HG02943 (cell line): ENCODE measurements around the gene LRRC4C.
"Not testable (repeated sequence)": the region's sequence is repeated elsewhere in the genome, so short reads cannot be mapped to it uniquely, and the experiment has no call there.

Source experiments
- ATAC-seq: cut with Tn5 transposase; IDR thresholded peaks from one replicate; pipeline ENCODE4 v1.9.1; 2021; ENCODE audit warnings: mild to moderate bottlenecking, low read depth, moderate library complexity; ENCODE audit not compliant: unreplicated experiment

Gene LRRC4C

GRCh38 chr11:40569947-40570531, 889.4 kb downstream of the LRRC4C start:
- ATAC-seq: no peak

GRCh38 chr11:40567392-40567791, 892.1 kb downstream of the LRRC4C start:
- no peak for ATAC-seq

GRCh38 chr11:40544162-40544561, 915.3 kb downstream of the LRRC4C start:
- ATAC-seq: no peak

- ATAC-seq: no peak
Observed at GRCh38 chr11:40542821-40543220, 916.6 kb downstream of the LRRC4C start.

- ATAC-seq: no peak
Observed at GRCh38 chr11:40537734-40538133, 921.7 kb downstream of the LRRC4C start.

- ATAC-seq: not testable (repeated sequence)
Observed at GRCh38 chr11:40522080-40522479, 937.4 kb downstream of the LRRC4C start.

GRCh38 chr11:40517122-40517521, 942.3 kb downstream of the LRRC4C start:
- ATAC-seq: no peak

- no peak for ATAC-seq
Observed at GRCh38 chr11:40514124-40514523, 945.3 kb downstream of the LRRC4C start.

- ATAC-seq: no peak
Observed at GRCh38 chr11:40513281-40513680, 946.2 kb downstream of the LRRC4C start.

GRCh38 chr11:40508303-40508702, 951.1 kb downstream of the LRRC4C start:
- ATAC-seq: no peak

GRCh38 chr11:40506226-40506625, 953.2 kb downstream of the LRRC4C start:
- no peak for ATAC-seq

GRCh38 chr11:40491341-40491740, 968.1 kb downstream of the LRRC4C start:
- ATAC-seq: no peak

GRCh38 chr11:40467771-40468170, 991.7 kb downstream of the LRRC4C start:
- no peak for ATAC-seq

- no peak for ATAC-seq
Observed at GRCh38 chr11:40445391-40445790, 1014.1 kb downstream of the LRRC4C start.

- no peak for ATAC-seq
Observed at GRCh38 chr11:40444151-40444550, 1015.3 kb downstream of the LRRC4C start.

GRCh38 chr11:40435344-40435743, 1024.1 kb downstream of the LRRC4C start:
- no peak for ATAC-seq

- no peak for ATAC-seq
Observed at GRCh38 chr11:40434926-40435325, 1024.5 kb downstream of the LRRC4C start.

- no peak for ATAC-seq
Observed at GRCh38 chr11:40432358-40432757, 1027.1 kb downstream of the LRRC4C start.

GRCh38 chr11:40425168-40425567, 1034.3 kb downstream of the LRRC4C start:
- ATAC-seq: no peak

GRCh38 chr11:40421208-40421981, 1038.1 kb downstream of the LRRC4C start:
- ATAC-seq: no peak

GRCh38 chr11:40417627-40418026, 1041.8 kb downstream of the LRRC4C start:
- ATAC-seq: no peak

- ATAC-seq: no peak
Observed at GRCh38 chr11:40407355-40407754, 1052.1 kb downstream of the LRRC4C start.
